A673 (cell line): ENCODE data around the gene CLDN7.

Source experiments
- EZH2 ChIP-seq: fragments of 200-600 bp; sonication (generic); IDR thresholded peaks from 2 replicates; pipeline ENCODE4 v1.6.1; 2017; ENCODE audit warnings: borderline replicate concordance, low read depth, mild to moderate bottlenecking, mixed read lengths, antibody characterized with exemption, low read length; ENCODE audit not compliant: poor library complexity, severe bottlenecking
- TF ChIP-seq, protein P1 (sequence below): fragments of 300-800, 200-600 bp; sonication (generic); conservative IDR thresholded peaks from 2 replicates; pipeline ENCODE4 v1.5.1; 2017; ENCODE audit warnings: low read depth, mild to moderate bottlenecking, antibody characterized with exemption, low read length, moderate library complexity, mixed read lengths

DNA sequence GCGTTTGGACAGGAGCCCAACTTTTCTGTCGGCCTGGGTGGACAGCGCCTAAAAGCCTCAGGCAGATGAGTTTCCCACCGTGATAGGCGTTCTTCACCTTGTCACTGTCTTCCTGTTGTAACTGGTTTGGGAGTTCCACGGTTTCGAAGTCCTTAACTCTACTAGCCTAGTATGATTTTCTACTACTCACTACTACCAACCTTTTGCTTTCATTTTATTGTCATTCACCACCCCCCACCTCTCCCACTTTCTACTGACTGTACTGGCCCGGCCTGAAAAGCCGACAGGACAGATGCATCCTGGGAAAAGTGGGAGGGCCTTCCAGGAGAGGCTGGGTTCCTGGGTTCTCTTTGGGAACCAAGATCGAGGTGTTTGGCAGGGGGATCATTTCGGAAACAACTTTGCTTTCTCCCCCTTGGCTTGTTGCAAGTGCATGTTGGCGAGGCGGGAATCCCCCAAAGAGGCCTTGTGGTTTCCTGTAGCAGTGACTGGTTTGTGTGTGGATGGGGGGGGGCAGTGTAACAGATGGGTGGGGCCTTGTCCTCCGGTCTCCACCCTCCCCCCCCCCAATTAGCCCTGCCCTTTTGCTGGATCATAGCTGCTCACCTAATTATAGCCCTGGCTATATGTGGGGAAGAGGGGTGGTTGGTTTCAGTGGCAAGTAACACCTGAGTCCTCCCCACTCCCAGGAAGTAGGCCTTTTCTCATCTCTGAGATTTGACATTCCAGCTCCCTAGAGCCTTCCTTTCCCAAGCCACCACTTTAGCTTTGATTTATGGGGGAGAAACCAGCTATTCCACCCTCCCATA is 46.6 kb upstream of the CLDN7 start:
- TF ChIP-seq, protein P1, sequence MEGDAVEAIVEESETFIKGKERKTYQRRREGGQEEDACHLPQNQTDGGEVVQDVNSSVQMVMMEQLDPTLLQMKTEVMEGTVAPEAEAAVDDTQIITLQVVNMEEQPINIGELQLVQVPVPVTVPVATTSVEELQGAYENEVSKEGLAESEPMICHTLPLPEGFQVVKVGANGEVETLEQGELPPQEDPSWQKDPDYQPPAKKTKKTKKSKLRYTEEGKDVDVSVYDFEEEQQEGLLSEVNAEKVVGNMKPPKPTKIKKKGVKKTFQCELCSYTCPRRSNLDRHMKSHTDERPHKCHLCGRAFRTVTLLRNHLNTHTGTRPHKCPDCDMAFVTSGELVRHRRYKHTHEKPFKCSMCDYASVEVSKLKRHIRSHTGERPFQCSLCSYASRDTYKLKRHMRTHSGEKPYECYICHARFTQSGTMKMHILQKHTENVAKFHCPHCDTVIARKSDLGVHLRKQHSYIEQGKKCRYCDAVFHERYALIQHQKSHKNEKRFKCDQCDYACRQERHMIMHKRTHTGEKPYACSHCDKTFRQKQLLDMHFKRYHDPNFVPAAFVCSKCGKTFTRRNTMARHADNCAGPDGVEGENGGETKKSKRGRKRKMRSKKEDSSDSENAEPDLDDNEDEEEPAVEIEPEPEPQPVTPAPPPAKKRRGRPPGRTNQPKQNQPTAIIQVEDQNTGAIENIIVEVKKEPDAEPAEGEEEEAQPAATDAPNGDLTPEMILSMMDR: no peak
- TF ChIP-seq EZH2: no peak
